NCI-H526 (cell line): Measurements from ENCODE around the gene COTL1.
A peak's percentile ranks its signal among the peaks of the same experiment; 100 is the strongest.

Source experiments
- DNase-seq, 2 experiments: peaks; one replicate each; lab custom pipeline; 2025; lab: John Stamatoyannopoulos, UW

COTL1 gene

DNA sequence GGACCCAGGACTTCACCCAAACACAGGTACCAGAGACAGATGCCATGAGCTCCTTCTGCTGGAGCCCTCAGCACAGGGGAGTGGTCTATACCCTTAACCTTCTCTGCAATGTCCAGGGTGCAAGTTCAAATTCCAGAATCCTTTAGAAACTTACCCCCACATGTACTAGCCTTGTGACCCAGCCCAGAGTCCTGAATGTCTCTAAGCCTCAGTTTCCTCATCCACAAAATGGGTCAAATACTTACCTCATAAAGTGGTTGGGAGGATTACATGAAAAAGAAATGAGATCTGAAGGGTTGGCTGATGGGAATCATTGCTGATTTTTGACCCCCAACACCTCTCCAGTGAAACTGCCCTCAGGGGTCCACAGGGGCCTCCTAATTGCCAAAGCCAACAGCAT lies 21.7 kb downstream of the COTL1 start:
- DNase-seq, result no peak

DNA sequence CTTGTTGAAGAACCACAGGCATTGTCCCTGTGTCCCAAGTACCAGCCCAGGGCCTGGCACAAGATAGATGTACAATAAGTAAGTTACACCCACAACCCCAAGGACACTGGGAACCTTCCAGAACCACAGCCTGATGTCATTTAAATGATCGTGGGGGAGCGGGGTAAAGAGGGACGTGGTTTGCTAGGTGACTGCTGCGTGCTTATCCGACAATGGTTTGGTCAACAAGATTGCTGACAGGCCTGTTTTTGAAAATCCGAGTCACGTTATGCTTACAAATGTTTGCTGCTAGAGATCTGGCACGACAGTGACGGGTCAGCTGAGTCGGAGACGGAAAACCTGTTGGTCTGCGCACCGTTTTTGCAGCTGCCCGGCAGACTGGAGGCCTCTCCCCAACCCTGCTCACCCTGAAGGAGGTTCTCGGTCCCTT lies 22.8 kb downstream of the COTL1 start:
- DNase-seq, result no peak

DNA sequence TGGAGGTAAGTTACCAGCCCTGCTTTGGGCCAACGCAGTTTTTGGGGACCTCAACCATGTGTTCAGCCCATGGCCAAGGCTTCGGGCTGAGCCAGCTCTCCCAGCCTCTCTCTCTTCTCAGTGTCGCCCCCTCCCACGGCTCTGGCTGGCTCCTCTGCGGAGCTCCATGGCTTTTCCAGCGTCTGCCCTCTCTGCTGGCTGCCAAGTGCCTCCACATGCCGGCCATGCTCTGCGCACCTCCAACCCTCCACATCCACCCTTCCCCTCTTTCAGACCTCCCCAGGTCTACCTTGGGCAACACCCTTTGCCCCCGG lies 23.2 kb downstream of the COTL1 start:
- DNase-seq, result no peak

DNA sequence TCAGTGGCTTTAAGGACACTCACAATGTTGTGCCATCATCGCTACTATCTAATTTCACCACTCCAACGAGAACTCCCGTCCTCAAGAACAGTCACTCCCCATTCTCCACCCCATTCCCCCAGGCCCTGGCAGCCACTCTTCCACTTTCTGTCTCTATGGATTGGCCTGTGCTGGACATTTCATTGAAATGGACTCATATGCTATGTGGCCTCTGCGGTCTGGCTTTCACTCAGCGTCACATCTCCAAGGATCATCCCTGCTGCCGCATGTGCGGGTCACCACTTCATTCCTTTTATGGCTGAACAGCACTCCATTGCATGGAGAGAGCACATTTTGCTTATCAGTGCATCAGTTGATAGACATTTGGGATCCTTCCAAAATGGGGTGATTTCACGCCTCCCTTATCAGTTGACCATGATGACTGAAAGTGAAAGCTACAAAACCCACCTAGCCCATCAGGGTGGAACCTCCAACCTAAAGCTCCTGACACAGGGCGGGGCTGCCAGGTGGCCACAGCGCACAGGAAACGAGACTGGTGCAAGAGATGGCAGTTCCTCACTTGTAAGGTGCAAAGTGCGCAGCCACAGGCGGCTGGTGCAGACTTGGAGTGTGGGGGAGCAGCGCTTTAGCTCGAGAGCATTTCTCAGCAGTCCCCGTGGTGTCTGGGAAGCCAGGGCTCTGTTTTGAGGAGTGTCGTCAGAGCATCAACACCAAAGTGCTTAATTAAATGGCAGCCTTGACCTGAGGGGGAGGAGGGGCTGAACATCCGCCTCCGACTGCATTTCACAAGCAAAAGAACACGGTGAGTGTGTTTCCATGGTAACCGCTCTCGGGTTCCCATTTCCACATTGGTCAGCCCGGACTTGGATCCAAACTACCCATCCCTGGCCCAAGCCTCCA lies 23.8 kb downstream of the COTL1 start:
- DNase-seq, result no peak

DNA sequence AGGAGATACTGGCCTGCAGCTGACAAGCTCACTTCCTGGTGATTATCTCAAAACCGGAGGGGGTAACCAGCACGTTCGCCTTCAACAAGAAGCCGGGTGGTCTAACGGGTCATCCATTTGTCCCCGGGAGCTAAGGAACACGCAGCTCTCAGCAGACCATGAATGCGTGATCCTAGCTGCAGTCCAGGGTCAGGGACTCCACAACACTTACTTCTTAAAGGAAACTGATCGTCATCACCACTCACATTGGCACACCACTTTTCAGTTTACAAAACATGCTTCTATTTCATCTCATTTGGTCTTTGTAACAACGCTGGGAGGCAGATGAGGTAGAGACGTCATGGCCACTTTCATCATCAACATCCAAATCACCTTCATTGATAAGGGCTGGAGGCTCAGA lies 25.2 kb downstream of the COTL1 start:
- no peak for DNase-seq

DNA sequence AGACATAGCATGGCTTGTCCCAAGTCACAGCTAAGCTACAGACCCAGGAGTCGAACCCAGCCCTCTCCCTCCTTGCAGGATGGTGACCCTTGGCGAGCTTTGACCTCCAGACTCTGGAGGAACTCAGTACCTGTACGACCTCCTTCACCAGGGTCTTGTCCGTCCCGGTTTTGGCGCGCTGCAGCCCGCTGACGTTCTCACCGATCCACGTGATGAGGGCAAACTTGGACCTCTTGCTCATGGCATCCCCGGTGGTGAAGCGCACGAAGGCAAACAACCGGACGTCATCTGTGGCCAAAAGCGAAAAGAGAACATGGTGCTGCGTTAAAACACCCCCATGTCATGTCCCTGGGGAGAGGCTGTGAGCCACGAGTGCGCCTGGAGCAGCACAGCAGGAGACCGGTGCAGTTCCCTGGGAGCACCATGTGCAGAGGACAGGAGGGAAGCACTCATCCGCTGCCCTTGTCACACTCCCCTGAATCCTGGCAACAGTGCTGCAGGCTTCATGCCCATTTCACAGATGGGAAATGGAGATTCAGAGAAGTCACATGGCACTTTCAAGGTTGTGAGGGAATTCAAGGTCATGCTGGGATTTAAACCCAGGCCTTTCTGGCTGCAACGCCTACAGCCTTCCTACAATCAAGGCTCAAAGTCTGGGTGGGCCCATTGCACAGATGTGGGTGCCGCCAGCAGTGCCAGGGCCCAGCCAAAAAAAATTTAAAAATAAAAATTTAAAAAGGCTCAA lies 27.7 kb downstream of the COTL1 start:
- no peak for DNase-seq

DNA sequence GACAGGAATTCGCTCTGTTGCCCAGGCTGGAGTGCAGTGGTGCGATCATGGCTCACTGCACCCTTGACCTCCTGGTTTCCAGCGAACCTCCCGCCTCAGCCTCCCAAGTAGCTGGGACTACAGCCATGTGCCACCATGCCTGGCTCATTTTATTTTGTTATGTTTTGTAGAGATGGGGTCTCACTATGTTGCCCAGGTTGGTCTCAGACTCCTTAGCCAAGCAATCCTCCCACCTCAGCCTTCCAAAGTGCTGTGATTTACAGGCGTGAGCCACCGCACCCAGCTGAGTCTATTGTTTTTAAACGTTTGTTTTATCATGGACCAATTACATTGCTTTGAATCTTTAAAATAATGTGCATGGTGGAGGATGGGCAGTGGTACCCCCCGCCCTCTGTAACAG lies 28.9 kb downstream of the COTL1 start:
- DNase-seq, result no peak

DNA sequence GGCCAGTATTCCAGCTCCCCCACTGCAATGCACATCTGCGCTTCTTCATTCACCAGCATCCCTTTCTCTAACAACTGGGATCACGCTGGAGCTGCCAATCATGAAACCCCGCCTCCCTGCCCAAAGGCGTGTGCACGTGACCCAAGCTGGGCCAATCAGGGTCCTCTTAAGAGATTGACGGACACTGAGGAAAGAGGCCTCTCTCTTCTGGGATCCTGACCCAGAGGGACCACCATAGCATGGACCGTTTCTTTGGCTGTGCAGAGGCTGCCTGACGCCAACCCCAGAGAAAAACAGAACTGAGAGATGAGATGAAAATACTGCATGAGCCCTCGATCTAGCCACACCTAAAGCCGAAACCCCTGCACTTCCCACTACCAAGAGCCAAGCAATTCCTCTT lies 32.0 kb downstream of the COTL1 start:
- DNase-seq, result peak; percentile 84 to 88

DNA sequence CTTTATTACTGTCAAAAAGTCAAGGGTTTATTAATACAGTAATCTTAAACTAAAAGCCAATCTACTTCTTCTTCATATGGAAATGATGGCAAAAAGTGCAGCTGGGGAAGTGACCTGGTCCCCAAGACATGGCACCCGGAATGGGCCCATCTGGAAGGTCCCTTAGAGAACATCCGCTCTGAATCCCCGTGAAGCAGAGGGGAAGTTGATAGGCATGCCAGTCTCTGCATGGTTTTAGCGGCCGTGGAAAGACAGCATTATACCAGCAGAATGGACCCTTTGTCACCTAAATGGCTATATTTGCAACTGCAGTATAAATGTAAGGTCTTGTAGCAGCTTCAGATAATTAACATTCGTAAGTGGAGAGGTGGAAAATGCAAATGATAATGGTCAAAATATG lies 32.4 kb downstream of the COTL1 start:
- DNase-seq, result no peak

DNA sequence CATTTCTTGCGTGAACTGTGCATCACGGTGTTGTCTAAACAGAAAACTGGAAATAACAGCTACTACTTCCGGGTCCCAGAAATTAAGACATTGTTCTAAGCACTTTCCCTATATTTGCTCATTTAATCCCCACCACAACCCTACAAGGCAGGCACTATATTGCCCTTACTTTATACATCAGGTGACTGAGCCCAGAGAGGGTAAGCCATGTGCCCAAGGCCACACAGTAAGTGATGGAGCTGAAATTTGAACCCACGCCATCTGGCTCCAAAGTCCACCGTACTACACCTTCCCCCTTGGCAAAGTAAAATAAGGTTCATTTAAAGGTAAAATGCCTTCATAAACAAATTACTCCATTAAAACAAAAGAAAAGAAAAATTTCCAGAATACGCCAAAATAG lies 33.2 kb downstream of the COTL1 start:
- no peak for DNase-seq

DNA sequence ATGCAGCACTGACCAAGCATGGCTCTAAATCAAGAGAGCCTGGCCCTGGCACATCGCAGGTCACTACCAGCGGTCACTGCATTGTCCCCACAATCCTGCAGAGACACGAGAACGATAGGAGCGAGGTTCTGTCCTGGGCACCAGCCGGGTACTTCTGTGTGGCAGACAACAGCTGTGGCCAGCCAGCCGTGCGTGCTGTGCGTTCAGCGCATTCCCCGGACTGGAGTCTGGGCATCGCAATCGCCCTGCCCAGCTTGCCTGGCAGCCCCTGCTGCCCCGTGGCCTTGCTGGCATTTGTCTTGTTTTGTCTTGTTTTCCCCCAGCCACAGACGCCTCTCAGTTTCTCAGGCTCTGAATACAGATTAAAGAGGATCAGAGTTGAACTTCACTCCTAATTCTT lies 33.9 kb downstream of the COTL1 start:
- DNase-seq, result no peak

DNA sequence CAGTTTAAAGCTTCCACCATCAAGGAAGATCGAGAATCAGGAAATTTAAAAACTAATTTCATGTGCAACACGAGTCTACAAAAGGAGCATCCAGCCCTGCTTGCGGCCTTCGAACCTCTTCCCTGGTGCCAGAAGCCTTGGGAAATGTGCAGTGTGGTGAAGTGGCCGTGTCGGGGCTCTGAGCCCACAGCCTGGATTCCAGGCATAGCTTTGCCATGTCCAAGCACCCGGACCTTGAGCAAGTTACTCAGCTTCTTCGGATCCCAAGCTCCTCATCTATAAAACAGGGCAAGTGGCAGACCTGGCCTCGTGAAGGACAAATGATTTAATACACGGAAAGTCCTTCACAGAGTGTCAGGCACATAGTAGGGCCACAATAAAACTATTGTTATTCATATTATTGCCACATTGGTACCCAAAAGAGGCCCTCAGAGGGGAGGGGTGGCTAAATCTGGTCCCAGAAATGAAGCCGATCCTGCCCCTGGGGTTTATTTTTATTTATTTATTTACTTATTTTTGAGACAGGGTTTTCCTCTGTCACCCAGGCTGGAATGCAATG lies 34.8 kb downstream of the COTL1 start:
- no peak for DNase-seq

DNA sequence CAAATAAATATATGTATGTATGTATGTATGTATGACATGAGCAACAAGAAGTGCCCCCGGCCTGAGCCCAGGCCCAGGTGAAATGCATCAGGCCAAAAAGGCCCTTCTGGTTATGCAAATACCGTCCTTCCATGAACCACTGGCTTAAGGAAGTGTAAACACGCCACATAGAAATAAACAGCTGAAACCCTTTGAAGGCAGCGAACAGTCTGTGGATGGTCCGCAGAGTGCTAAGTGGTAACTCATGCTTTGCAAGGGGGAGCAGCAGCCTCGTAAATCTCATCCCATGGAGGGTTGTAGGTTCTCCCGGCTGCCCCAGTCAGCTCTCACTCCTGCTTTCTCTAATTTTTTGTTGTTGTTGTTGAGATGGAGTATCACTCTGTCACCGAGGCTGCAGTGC lies 36.7 kb downstream of the COTL1 start:
- DNase-seq, result peak; percentile 49 to 50

DNA sequence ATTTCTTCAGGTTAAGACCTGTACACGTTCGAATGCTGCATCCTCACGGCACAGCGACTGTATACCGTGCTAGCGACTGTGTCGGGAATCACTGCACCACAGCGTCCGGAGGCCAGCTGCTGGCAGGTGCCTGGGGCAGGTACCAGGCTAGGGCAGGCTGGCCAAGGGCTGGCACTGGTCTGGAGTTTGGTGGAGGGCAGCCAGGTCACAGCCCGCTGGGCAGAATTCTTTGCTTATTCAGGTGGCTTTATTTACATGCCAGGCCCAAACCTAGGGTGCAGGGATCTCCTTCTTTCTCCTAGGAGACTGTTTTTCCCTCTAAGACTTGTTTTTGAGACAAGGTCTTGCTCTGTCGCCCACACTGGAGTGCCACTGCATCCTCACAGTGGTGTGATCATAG lies 37.9 kb downstream of the COTL1 start:
- no peak for DNase-seq

DNA sequence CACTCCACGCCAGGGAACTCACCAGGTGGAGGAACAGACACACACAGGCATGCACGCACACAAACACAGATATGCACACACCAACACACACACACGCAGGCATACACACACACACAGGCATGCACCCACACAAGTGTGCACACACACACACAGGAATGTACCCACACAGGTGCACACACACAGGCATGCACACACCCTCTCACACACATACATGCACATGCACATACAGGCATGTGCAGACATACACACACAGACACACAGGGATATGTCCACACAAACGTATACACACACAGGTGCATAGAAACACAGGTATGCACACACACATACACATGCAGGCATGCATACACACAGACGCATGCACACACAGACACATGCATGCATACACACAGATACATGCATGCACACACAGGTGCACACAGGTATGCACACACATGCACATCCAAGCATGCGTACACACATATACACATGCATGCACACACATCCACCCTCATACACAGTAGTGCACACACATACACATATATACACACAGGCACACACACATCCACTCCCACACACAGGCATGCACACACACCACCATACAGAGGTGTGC lies 39.2 kb downstream of the COTL1 start:
- DNase-seq, result no peak

DNA sequence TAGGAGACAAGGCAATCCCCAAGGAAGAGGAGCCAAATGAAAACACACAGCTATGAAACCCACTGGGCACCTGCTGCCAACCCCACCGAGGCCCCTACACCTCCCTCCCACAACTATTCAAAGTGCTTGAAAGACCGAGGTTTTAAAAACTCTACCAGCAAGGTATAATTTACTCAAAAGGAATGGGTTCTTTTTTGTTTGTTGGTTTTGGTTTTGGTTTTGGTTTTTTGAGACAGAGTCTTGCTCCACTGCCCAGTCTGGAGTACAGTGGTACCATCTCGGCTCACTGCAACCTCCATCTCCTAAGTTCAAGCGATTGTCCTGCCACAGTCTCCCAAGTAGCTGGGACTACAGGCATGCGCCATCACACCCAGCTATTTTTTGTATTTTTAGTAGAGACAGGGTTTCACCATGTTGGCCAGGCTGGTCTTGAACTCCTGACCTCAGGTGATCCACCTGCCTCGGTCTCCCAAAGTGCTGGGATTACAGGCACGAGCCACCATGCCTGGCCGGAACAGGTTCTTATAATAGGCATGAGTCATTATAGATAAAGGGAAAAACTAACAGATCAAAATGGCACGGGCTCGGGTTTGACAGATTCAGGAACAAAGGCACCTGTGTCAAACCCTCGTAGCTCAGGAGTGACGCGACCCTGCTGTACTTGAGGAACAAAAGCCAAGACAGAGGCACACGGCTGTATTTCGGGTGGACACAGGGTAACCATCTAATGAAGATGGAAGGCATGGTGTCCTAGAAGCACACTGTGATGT lies 40.7 kb downstream of the COTL1 start:
- no peak for DNase-seq

DNA sequence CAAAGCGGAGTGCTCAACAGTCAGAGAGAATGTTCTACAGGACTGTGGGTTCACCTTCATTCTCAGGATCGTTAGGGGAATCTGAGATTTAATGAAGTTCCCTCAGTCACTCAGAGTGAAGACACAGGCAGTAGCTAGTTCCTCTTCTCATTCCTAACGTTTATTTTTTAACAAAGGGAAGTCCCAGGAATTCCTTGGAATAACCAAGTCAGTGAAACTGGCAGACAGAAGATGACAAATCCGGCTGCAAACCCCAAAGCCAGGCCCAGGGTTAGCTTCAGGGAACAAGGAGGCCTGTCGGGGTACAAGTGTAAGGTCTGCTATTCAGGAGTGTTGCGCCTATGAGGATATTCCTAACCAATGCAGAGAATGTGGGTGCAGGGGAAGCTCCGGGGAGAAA lies 42.0 kb downstream of the COTL1 start:
- no peak for DNase-seq

DNA sequence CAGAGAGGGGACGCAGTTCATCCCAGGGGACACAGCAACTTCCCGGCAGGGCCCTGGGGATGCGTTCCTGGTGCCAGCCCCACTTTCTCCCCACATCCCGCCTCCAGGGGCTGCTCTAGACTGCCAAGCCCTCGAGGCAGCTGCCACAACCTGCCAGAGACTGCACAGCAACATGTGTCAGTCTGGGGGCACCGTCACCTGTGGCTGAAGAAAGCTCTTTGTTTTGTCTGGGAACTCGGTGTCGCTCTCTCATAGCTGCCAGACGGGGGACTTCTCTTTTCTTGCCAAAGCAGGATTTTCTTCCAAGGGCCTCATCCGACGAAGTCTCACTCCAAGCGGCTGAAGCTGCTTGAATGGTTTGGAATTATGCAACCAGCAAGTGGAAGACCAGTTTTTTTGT lies 43.7 kb downstream of the COTL1 start:
- no peak for DNase-seq

DNA sequence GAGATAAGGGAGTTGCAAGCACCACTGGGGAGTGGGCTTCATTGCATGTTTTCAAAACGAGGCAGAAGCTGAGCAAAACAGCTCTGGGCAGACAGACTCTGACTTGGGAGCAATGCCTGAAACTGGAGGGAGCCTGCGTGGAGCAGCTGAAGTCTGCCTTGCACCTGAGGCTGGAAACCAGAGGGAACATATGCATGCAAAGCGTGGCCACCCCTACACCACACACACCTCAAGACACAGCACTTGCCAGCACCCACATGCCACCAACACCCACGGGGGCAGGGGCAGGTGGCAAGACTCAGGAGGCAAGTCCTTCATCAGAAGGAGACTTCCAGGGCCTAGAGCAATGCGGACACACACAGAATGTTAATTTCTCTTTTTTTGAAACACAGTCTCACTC lies 45.8 kb downstream of the COTL1 start:
- no peak for DNase-seq

DNA sequence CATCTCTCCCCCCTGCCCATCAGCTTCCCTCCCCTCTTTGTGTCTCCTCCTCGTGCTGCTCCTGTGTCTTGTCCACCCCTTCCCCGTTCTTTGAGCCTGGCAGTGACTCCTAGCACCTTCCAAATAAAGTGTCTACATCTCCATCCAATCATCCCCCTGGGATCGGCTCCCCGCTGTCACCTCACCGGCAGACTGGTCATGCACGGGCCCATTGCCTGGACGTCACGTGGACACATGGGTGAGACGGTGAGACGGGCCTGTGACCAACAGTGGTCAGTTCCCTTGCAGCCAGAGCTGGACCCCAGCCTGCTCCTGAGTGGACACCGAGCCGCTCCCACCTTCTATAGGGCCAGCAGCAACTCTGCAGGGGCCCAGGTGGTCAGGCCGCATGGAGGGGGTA lies 46.4 kb downstream of the COTL1 start:
- DNase-seq, result no peak

DNA sequence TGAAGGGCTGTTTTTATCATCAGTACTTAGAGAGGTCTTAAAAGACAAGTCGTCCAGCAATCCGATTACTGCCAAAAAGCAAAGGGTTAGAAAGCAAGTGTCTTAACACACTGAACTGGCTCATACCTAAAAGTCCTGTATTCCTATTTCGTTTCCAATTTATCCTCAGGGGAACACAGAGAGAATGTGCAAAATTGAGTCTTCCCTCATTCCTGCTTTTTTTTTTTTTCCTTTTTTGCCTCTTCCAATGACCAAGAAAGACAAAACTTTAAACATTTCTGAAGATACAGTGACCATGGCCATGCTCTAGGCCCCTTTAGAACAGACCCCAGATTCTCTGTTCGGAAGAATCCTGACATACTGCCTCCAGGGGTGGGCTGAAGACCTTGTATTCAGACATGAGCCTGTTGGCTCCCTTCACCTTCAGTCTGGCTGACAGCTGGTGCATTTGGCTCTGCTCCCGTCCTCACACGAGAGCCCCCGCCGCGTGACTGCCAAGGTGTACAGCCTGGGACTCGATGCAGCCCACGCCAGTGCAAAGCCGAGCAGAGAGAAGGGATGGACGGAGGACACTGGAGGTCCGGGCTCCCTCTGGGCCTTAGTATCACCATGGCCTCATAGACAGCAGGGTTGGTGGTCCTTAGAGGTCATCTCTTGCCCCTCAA lies 47.0 kb downstream of the COTL1 start:
- no peak for DNase-seq
